AG08395 (cell line): Measurements from ENCODE around the gene PPBP.

Experiments used
- DNase-seq: peaks from one replicate; pipeline ENCODE4 v3.0.0; 2012; ENCODE audit warnings: mixed read lengths, low spot score

Gene PPBP

DNA sequence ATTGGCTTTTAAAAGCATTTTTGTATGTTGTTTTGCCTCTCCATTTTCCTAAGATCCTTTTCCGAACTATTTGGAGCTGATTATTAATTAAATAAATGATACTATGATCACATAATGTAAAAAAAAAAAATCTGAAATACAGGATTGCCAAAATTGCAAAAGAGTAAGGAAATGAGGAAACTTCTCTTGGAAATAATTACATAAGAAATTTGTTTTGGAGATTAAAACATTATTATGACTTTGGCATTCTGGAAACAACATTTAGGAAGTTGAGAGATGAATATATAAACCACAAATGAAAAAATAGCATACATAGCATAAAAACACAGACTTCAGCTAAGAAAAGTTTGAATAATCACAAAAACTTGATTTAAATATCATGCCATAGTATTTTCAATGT lies 39.7 kb downstream of the PPBP start:
- no peak for DNase-seq

DNA sequence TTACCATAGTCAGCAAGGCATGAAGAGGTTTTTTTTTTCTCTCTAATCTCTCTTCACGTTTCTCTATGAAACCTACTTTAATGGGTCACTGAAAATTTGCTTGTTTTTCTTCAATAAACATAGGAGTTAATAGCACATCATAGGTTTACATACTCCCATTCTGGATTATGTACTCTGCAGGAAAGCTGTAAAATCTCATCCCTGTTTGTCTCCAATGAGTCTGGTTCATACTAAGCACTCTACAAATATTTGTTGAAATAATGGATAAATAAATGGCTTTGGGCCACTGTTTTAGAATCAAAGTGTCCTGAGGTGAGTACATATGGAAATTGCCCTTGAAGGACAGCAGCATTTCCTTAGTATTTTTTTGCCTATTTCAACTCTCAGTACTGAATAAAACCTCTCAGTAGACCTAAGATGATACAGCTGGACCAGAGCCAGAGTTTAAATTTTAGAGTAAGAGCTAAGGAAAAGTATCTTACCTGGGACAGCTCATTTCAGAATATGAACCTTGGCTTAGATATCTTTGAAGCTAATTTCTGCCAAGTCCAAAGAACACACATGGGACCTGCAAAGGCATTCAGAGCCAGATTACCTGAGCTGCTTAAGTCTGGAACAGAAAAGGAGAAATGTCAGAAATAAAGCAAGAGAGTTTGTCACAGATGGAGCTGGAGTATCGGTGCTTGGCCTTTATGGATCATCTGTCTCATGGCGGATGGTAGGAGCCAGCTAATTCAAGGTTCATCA lies 40.6 kb downstream of the PPBP start:
- DNase-seq = no peak

DNA sequence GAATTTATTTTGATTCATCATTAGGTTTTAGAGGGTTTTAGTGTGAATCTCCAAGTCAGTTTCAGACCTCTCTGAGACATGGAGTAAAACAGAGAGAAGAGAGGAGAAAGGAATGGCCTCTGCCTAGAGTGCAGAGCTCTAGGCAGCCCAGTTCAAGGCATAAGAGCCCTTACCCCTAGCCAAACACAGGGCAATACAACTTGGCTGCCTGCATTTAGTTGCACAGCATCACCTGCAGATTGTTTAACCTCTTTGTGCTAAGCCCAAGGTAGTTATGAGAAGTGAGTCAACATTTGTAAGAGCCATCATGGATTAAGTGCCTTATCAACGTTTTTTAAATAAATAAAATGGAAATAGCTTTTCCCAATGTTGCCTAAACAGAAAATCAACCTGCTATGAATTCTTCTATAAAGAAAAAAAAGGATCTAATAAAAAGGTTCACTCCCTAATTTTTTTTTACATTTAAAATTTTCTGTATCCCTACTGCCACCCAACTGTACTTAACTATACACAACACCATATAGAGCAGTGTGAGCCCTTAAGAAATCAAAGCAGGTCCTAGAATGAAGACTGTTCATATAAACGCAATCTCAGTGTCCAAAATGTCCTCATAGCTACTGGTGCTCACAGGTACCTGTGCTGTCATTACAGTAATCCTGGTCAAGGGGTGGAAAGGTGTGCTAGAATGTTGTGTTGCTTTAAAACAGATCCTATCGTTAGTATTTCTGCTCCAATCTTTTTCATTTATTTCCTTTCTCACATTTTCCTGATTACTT lies 42.1 kb downstream of the PPBP start:
- no peak for DNase-seq

DNA sequence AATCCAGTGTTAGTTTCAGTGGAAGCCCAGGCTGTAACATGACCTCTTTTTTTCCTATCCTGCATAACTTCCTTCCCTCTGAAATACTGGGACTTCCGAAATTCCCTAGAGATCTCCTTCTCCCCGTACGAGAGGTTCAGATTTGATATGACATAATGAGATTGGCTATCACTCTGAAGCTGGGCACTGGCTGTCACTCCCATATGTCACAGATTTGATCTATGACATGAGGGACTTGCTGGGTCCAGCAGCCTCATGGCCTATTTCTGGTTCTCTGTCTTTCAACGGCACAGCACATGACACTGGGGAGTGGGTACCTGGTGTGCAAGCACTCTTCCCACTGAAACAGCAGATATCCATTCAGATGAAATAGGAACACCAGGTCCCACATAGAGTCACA lies 42.9 kb downstream of the PPBP start:
- no peak for DNase-seq

DNA sequence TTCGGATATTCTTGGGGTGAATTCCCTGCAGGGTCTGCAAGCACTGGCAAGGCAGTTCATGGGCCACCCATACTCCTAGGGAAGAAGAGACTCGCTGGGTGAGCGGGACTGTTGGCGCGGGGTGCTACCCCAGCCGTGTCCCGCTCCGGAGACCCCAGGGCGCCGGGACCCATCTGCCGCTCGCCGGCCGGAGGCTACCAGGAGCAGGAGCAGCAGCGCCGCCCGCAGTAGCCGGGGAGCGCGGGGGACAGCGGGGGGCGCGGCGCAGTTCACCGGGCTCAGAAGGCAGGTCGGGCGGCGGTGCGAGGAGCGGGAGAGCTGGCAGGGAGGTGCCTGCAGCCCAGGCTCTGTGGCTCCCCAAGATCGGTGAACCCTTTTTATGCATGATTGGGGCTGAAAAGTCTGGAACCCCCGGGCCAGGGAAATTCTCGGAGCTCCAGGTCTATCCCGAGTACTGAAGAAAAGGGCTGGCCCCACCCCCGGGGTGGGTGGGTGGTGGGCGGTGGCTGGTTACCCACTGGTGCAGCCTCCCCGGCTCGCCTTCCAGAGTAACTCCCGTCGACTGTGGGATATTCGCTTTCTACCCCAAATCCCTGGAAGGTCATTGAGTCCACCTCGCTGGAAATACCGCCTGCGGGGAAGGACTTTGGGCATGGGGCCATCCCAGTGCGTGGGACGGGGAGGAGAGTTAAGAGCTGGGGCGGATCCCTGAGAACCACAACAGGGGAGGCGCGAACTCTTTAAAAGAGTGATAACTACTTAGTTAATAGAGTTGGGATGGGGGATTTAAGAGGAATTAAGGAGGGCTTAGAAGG lies 43.7 kb downstream of the PPBP start:
- DNase-seq = peak; percentile 28

DNA sequence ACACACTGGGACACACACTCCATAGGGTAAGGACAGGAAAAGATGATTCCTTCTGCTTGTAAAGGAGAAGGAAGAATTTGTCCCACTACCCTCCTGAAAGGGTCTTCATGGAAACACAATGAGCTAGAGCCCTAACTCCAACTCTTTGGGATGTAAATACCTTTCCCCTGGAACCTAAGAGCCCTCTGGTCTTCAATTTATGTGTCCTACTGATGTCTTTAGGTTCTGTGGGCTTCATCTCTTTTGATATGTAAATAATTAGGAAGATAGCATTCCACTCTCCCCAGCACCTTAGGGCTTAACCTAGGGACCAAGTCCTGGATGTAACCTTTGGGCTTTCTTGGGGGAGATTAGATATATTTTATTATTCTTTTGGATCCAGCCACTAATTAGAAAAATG lies 44.4 kb downstream of the PPBP start:
- no peak for DNase-seq

DNA sequence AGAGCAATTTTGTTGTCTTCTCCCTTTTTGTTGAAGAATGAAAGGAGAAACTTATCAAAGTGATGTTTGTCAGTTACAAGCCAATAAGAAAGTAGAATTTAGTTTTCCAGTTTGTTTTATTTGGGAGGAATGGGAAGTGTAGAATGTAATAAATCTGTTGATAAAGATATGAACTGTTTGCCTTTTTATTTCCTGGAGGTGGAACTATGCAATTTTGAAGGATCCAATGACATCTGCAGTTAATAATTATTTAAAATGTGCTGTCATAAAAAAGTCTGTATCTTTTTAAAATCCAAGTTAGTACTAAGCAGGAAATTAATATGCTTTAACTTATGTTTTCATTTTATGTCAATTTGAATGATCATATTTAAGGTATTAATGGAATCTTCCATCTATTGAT lies 51.0 kb downstream of the PPBP start:
- no peak for DNase-seq
